Suprapubic skin (tissue), 4 donors: ENCODE results near the gene TNS3. TPM values are rescaled to one million over a fixed set of nuclear protein-coding genes. Genes with fewer than 3 reads are reported as not detected.

Experiments
- DNase-seq, 2 donors: peaks; one replicate each; pipeline ENCODE4 v3.0.0-alpha.2; 2019; ENCODE audit warnings: low spot score in 2 of 2
- H3K27ac ChIP-seq: fragments of 200-600 bp; sonication (generic); one replicate; pipeline ENCODE4 v1.5.1; 2019
- H3K27me3 ChIP-seq: fragments of 200-600 bp; sonication (generic); one replicate; pipeline ENCODE4 v1.5.1; 2019
- H3K36me3 ChIP-seq: fragments of 200-600 bp; sonication (generic); one replicate; pipeline ENCODE4 v1.5.1; 2019
- H3K4me1 ChIP-seq: fragments of 200-600 bp; sonication (generic); one replicate; pipeline ENCODE4 v1.5.1; 2019
- H3K4me3 ChIP-seq: fragments of 200-600 bp; sonication (generic); one replicate; pipeline ENCODE4 v1.5.1; 2019; ENCODE audit warnings: mild to moderate bottlenecking
- H3K9me3 ChIP-seq: fragments of 200-600 bp; sonication (generic); one replicate; pipeline ENCODE4 v1.5.1; 2019
- CTCF ChIP-seq, 2 donors: fragments of 200-600 bp in 1 of 2; fragments of 450-650 bp in 1 of 2; sonication (generic) in 1 of 2; IDR thresholded peaks; one replicate each; pipeline ENCODE4 v1.5.1; 2016 to 2019; ENCODE audit warnings: antibody characterized with exemption in 2 of 2, mild to moderate bottlenecking in 1 of 2, moderate library complexity in 1 of 2
- EP300 ChIP-seq: sonication (generic); formaldehyde crosslinking; IDR thresholded peaks from one replicate; pipeline ENCODE4 v1.6.1; 2017; ENCODE audit warnings: antibody characterized with exemption
- POLR2A ChIP-seq, 2 donors: fragments of 450-650 bp; IDR thresholded peaks; one replicate each; pipeline ENCODE4 v1.6.1; 2017; ENCODE audit warnings: antibody characterized with exemption in 2 of 2, mild to moderate bottlenecking in 2 of 2, moderate library complexity in 2 of 2
- POLR2AphosphoS5 ChIP-seq, 3 donors: sonication (generic); formaldehyde crosslinking; IDR thresholded peaks; one replicate each; pipeline ENCODE4 v1.6.1; 2017; ENCODE audit warnings: antibody characterized with exemption in 3 of 3
- whole genome bisulfite sequencing: methylation state at CpG from one replicate; pipeline ENCODE4 v1.1.5; 2018; 5-methylcytosine and 5-hydroxymethylcytosine counted together
- total RNA-seq, 4 donors: library from RNA; depleted of rRNA; stranded (reverse); fragments of >200 nt; gene quantifications; one replicate each; pipeline ENCODE4 v1.1.0, GENCODE V29; 2016

TNS3 gene
- total RNA-seq, 4 donors from 2014 or later = 14.3 to 53.0 (median 31.9) TPM

GRCh38 chr7:47510786-47511185, 71.1 kb downstream of the TNS3 start:
- Histone ChIP-seq H3K27me3 (no peaks in the 10 kb centered on the region), H3K27ac (no peak overlapping the region), H3K36me3 (no peaks in the 10 kb centered on the region), H3K4me1 (peaks cover 17% of the 10 kb centered on the region), H3K9me3 (no peaks in the 10 kb centered on the region), H3K4me3 (no peak overlapping the region)
- 90% methylated on average over 6 of the region's 6 CpGs for WGBS
- no peak for DNase-seq
- TF ChIP-seq POLR2AphosphoS5 (IDR thresholded peaks at IDR 0.05) = no peak
- no peak for TF ChIP-seq POLR2A (IDR thresholded peaks at IDR 0.05)
- no peak for TF ChIP-seq CTCF (IDR thresholded peaks at IDR 0.05)
- TF ChIP-seq EP300 = no peak

- TF ChIP-seq CTCF (IDR thresholded peaks at IDR 0.05) = no peak
- no peak for TF ChIP-seq EP300
- no peak for TF ChIP-seq POLR2AphosphoS5 (IDR thresholded peaks at IDR 0.05)
- TF ChIP-seq POLR2A (IDR thresholded peaks at IDR 0.05) = no peak
- 90% methylated on average over 4 of the region's 5 CpGs for WGBS
- H3K36me3 ChIP-seq = no peaks in the 10 kb centered on the region
- H3K27ac ChIP-seq = no peak overlapping the region
- peaks cover 17% of the 10 kb centered on the region for H3K4me1 ChIP-seq
- DNase-seq = no peak
- no peak overlapping the region for H3K4me3 ChIP-seq
- H3K27me3 ChIP-seq = no peaks in the 10 kb centered on the region
- no peaks in the 10 kb centered on the region for H3K9me3 ChIP-seq
Observed at GRCh38 chr7:47510192-47510591, 71.7 kb downstream of the TNS3 start.

- Histone ChIP-seq H3K27ac (no peak overlapping the region), H3K9me3 (no peaks in the 10 kb centered on the region), H3K36me3 (no peaks in the 10 kb centered on the region), H3K4me3 (no peak overlapping the region), H3K4me1 (peaks cover 17% of the 10 kb centered on the region), H3K27me3 (no peaks in the 10 kb centered on the region)
- WGBS = 96% methylated on average over 6 of the region's 7 CpGs
- no peak for DNase-seq
- no peak for TF ChIP-seq POLR2AphosphoS5 (IDR thresholded peaks at IDR 0.05)
- no peak for TF ChIP-seq EP300
- no peak for TF ChIP-seq POLR2A (IDR thresholded peaks at IDR 0.05)
- TF ChIP-seq CTCF (IDR thresholded peaks at IDR 0.05) = no peak
Observed at GRCh38 chr7:47509571-47509970, 72.3 kb downstream of the TNS3 start.

GRCh38 chr7:47508389-47509380, 73.2 kb downstream of the TNS3 start:
- DNase-seq = no peak
- 81% methylated on average over 10 of the region's 11 CpGs for WGBS
- Histone ChIP-seq H3K9me3 (no peaks in the 10 kb centered on the region), H3K27me3 (no peaks in the 10 kb centered on the region), H3K36me3 (no peaks in the 10 kb centered on the region), H3K4me3 (no peak overlapping the region), H3K27ac (no peak overlapping the region), H3K4me1 (peaks cover 10% of the 10 kb centered on the region)
- TF ChIP-seq POLR2A (IDR thresholded peaks at IDR 0.05) = no peak
- TF ChIP-seq EP300 = no peak
- no peak for TF ChIP-seq POLR2AphosphoS5 (IDR thresholded peaks at IDR 0.05)
- TF ChIP-seq CTCF (IDR thresholded peaks at IDR 0.05) = no peak

- Histone ChIP-seq H3K4me3 (no peak overlapping the region), H3K36me3 (no peaks in the 10 kb centered on the region), H3K9me3 (no peaks in the 10 kb centered on the region), H3K27me3 (no peaks in the 10 kb centered on the region), H3K4me1 (peaks cover 8% of the 10 kb centered on the region), H3K27ac (no peak overlapping the region)
- no peak for TF ChIP-seq EP300
- no peak for TF ChIP-seq CTCF (IDR thresholded peaks at IDR 0.05)
- no peak for TF ChIP-seq POLR2AphosphoS5 (IDR thresholded peaks at IDR 0.05)
- TF ChIP-seq POLR2A (IDR thresholded peaks at IDR 0.05) = no peak
- WGBS = 76% methylated on average over 6 of the region's 9 CpGs
- no peak for DNase-seq
Observed at GRCh38 chr7:47507522-47507921, 74.4 kb downstream of the TNS3 start.
